ENCODE measurements around the gene FAM53B.

DNA sequence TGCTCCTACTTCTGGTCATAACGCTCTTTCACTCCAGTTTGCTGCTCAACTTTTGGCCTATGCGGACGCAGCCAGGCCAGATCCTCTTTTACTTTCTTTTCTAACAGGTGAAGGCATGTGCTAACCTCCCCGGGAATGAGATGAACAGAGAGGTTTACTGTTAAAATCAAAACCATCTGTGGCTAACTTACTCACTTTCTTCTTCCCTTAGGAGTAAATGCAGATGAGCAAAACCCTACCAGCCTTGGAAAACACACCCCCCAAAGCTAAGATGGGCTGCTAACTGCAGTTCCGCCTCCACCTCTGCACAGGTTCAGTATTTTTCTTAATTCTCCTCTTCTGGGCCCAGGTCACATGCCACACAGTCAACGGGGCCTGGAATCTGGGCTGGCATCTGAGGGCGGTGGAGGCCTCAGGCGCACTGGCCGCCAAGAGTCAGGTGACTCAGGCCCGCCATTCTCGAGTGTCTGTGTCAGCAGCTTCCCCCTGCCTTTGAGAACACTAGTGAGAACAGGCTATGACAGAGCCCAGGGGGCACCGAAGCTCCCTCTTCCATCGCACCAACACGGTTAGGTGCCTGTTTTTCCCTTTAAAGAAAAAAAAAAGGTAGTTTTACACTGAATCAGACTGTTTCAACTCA lies 11.1 kb downstream of the FAM53B start:
- TF ChIP-seq, protein P1, sequence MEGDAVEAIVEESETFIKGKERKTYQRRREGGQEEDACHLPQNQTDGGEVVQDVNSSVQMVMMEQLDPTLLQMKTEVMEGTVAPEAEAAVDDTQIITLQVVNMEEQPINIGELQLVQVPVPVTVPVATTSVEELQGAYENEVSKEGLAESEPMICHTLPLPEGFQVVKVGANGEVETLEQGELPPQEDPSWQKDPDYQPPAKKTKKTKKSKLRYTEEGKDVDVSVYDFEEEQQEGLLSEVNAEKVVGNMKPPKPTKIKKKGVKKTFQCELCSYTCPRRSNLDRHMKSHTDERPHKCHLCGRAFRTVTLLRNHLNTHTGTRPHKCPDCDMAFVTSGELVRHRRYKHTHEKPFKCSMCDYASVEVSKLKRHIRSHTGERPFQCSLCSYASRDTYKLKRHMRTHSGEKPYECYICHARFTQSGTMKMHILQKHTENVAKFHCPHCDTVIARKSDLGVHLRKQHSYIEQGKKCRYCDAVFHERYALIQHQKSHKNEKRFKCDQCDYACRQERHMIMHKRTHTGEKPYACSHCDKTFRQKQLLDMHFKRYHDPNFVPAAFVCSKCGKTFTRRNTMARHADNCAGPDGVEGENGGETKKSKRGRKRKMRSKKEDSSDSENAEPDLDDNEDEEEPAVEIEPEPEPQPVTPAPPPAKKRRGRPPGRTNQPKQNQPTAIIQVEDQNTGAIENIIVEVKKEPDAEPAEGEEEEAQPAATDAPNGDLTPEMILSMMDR (conservative IDR thresholded peaks at IDR 0.05; ENCODE audit: low read depth, low read length): no peak
- TF ChIP-seq EZH2 (IDR thresholded peaks at IDR 0.05; ENCODE audit: borderline replicate concordance, low read depth, low read length, poor library complexity, severe bottlenecking): no peak

All from A673 (cell line).